ENCODE measurements around the gene ZNF791.
"Not testable (repeated sequence)": the region's sequence is repeated elsewhere in the genome, so short reads cannot be mapped to it uniquely, and the experiment has no call there.

Gene ZNF791

GRCh38 chr19:12676928-12677327 lies 66.2 kb downstream of the ZNF791 start:
- no peak overlapping the region for H3K4me3 ChIP-seq (ENCODE audit: low read length)
- no peaks in the 10 kb centered on the region for H3K9me3 ChIP-seq (ENCODE audit: low read length)
- H3K36me3 ChIP-seq (ENCODE audit: insufficient read depth, low read length), result peaks cover 53% of the 10 kb centered on the region
- no peak overlapping the region for H2AFZ ChIP-seq (ENCODE audit: low read depth, low read length)
- H3K27me3 ChIP-seq (ENCODE audit: insufficient read depth, low read length), result no peaks in the 10 kb centered on the region
- H3K4me1 ChIP-seq (ENCODE audit: insufficient read depth, low read length), result no peaks in the 10 kb centered on the region

GRCh38 chr19:12678039-12678438 lies 67.3 kb downstream of the ZNF791 start:
- not testable (repeated sequence) for H3K27me3 ChIP-seq (ENCODE audit: insufficient read depth, low read length); H3K4me3 ChIP-seq (ENCODE audit: low read length); H3K9me3 ChIP-seq (ENCODE audit: low read length); H3K4me1 ChIP-seq (ENCODE audit: insufficient read depth, low read length); H2AFZ ChIP-seq (ENCODE audit: low read depth, low read length)
- H3K36me3 ChIP-seq (ENCODE audit: insufficient read depth, low read length), result peaks cover 48% of the 10 kb centered on the region

- peaks cover 36% of the 10 kb centered on the region for H3K36me3 ChIP-seq (ENCODE audit: insufficient read depth, low read length)
- no peaks in the 10 kb centered on the region for H3K4me1 ChIP-seq (ENCODE audit: insufficient read depth, low read length)
- no peaks in the 10 kb centered on the region for H3K9me3 ChIP-seq (ENCODE audit: low read length)
- H2AFZ ChIP-seq (ENCODE audit: low read depth, low read length), result no peak overlapping the region
- no peaks in the 10 kb centered on the region for H3K27me3 ChIP-seq (ENCODE audit: insufficient read depth, low read length)
- no peak overlapping the region for H3K4me3 ChIP-seq (ENCODE audit: low read length)
Observed at GRCh38 chr19:12680034-12680433, 69.3 kb downstream of the ZNF791 start.

- Histone ChIP-seq H3K9me3 (ENCODE audit: low read length) (no peaks in the 10 kb centered on the region), H2AFZ (ENCODE audit: low read depth, low read length) (peak within 1 kb of the TSS; percentile 24), H3K4me3 (ENCODE audit: low read length) (peak within 1 kb of the TSS; percentile 88), H3K4me1 (ENCODE audit: insufficient read depth, low read length) (no peaks in the 10 kb centered on the region), H3K27me3 (ENCODE audit: insufficient read depth, low read length) (no peaks in the 10 kb centered on the region), H3K36me3 (ENCODE audit: insufficient read depth, low read length) (peaks cover 24% of the 10 kb centered on the region)
Observed at GRCh38 chr19:12681074-12681987, 70.6 kb downstream of the ZNF791 start, which contains the start of gene DHPS. DHPS (minus strand) TSS chr19:12681880; CDS start chr19:12681766, 114 bp downstream.
